Measurements from ENCODE around the gene TP53AIP1. TPM values are rescaled to one million over a fixed set of nuclear protein-coding genes. Genes with fewer than 3 reads are reported as not detected.

Gene TP53AIP1
- total and polyA plus RNA-seq, 7 donors, result 0.16 to 0.55 TPM; not detected in 5

DNA sequence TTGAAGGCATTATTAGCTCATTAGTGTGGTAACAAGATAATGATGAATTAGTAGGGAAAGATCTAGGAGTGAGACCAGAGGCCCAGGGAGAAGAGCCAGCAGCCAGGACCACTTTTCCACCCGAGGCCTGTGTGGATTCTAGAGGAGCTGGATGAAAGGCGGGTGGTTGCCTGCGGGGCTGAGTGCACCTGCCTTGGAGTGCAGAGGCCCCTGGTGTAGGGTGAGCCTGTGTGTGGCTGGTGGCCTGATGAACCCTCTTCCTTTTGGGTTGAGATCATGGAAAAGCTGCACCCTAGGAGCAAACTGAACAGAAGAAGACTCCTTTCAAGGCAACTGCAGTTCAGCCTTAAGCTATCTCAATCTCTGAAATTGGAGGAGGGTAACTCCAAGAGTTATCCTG, 5.9 kb upstream of the TP53AIP1 start:
- H3K4me1 ChIP-seq, result no peaks in the 10 kb centered on the region
- H3K27ac ChIP-seq, result no peak overlapping the region
- 65 to 76% methylated on average over 3 of the region's 3 CpGs for WGBS, 2 donors
- no peak overlapping the region for H3K4me3 ChIP-seq
- intact Hi-C loops (cut with DNase I), result no loop called here
- no peaks in the 10 kb centered on the region for H3K27me3 ChIP-seq
- TF ChIP-seq, protein P1, sequence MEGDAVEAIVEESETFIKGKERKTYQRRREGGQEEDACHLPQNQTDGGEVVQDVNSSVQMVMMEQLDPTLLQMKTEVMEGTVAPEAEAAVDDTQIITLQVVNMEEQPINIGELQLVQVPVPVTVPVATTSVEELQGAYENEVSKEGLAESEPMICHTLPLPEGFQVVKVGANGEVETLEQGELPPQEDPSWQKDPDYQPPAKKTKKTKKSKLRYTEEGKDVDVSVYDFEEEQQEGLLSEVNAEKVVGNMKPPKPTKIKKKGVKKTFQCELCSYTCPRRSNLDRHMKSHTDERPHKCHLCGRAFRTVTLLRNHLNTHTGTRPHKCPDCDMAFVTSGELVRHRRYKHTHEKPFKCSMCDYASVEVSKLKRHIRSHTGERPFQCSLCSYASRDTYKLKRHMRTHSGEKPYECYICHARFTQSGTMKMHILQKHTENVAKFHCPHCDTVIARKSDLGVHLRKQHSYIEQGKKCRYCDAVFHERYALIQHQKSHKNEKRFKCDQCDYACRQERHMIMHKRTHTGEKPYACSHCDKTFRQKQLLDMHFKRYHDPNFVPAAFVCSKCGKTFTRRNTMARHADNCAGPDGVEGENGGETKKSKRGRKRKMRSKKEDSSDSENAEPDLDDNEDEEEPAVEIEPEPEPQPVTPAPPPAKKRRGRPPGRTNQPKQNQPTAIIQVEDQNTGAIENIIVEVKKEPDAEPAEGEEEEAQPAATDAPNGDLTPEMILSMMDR (IDR thresholded peaks at IDR 0.05), result no peak
- TF ChIP-seq EP300 (IDR thresholded peaks at IDR 0.05), result no peak
- TF ChIP-seq POLR2AphosphoS5 (IDR thresholded peaks at IDR 0.05), result no peak
- TF ChIP-seq POLR2A (IDR thresholded peaks at IDR 0.05), result no peak
- H3K9me3 ChIP-seq, result no peaks in the 10 kb centered on the region
- no peaks in the 10 kb centered on the region for H3K36me3 ChIP-seq
- no peak for DNase-seq

DNA sequence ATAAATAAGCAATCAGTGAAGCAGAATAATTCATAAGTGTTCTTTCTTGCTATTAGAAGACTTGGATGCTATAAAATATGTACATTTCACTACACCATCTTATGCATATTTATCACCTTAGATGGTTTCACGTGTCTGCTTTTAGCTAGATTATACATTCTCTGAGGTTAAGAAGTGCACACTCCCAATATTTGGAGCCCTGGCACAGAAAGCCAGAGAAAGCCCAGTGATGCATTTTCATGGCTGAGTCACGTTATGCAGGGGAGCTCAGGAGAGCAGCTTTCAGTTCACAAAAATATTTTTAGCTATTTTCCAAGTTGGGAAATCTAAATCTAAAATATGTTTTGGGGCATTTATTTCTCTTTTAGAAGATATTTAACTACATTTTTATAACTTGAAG, 5.1 kb upstream of the TP53AIP1 start:
- Histone ChIP-seq H3K27ac (no peak overlapping the region), H3K9me3 (no peaks in the 10 kb centered on the region), H3K4me3 (no peak overlapping the region), H3K27me3 (no peaks in the 10 kb centered on the region), H3K4me1 (no peaks in the 10 kb centered on the region), H3K36me3 (no peaks in the 10 kb centered on the region)
- DNase-seq, result no peak
- WGBS, 2 donors, result 86 to 90% methylated on average over 2 of the region's 2 CpGs
- no peak for TF ChIP-seq POLR2A (IDR thresholded peaks at IDR 0.05)
- no peak for TF ChIP-seq POLR2AphosphoS5 (IDR thresholded peaks at IDR 0.05)
- TF ChIP-seq, protein P1 (IDR thresholded peaks at IDR 0.05), result no peak
- TF ChIP-seq EP300 (IDR thresholded peaks at IDR 0.05), result no peak
- intact Hi-C loops (cut with DNase I), result no loop called here

DNA sequence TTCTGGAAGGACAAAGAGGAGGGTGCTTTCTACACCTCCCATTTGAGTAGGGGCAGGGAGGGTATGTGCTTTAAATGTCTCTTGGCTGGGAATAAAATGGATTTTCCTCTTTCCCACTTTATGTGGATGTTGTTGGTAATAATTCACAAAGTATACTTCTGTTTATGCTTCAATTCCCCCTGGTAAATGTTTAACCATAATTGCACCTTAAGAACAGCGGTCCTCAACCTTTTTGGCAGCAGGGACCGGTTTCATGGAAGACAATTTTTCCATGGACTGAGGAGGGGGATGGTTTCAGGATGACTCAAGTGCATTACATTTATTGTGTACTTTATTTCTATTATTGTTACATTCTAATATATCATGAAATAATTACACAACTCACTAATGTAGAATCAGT, 4.0 kb upstream of the TP53AIP1 start:
- no peak for TF ChIP-seq EP300 (IDR thresholded peaks at IDR 0.05)
- no peak for TF ChIP-seq POLR2A (IDR thresholded peaks at IDR 0.05)
- TF ChIP-seq, protein P1 (IDR thresholded peaks at IDR 0.05), result no peak
- TF ChIP-seq POLR2AphosphoS5 (IDR thresholded peaks at IDR 0.05), result no peak
- no peak for DNase-seq
- intact Hi-C loops (cut with DNase I), result no loop called here
- Histone ChIP-seq H3K4me1 (no peaks in the 10 kb centered on the region), H3K27ac (no peak overlapping the region), H3K36me3 (no peaks in the 10 kb centered on the region), H3K27me3 (no peaks in the 10 kb centered on the region), H3K4me3 (no peak overlapping the region), H3K9me3 (no peaks in the 10 kb centered on the region)
- 19 to 70% methylated on average over 2 of the region's 2 CpGs for WGBS, 2 donors

DNA sequence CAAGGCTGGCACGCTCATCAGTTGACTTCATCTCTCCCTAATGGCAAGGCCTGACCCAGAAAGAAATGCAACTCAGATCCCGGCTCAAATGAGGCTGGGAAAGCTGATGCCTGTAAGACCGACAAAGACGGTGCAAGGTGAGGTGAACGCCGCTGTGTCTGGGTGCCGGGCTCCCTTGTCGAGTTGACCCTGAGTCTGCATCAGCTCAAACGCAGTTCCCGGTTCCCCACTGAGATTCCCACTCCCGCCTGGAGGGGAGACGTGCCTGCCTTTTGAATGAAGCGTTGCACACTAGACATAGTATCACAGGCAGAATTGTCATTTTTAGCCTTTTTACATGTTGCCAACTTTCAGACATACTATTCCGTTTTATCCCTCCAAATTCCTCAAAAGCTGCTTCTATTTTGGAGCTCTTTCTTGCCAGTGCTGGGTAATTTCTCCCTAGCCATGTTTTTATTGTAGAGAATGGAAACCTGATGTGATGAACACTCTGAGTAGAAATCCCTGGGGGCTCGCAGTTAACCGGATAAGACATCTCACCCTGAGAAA, 831 bp upstream of the TP53AIP1 start:
- 90 to 94% methylated on average over 16 of the region's 16 CpGs for WGBS, 2 donors
- Histone ChIP-seq H3K27me3 (no peaks in the 10 kb centered on the region), H3K4me1 (no peaks in the 10 kb centered on the region), H3K9me3 (no peaks in the 10 kb centered on the region), H3K4me3 (no peak overlapping the region), H3K27ac (no peak overlapping the region), H3K36me3 (no peaks in the 10 kb centered on the region)
- DNase-seq, result no peak
- intact Hi-C loops (cut with DNase I), result no loop called here
- TF ChIP-seq POLR2AphosphoS5 (IDR thresholded peaks at IDR 0.05), result no peak
- TF ChIP-seq EP300 (IDR thresholded peaks at IDR 0.05), result no peak

DNA sequence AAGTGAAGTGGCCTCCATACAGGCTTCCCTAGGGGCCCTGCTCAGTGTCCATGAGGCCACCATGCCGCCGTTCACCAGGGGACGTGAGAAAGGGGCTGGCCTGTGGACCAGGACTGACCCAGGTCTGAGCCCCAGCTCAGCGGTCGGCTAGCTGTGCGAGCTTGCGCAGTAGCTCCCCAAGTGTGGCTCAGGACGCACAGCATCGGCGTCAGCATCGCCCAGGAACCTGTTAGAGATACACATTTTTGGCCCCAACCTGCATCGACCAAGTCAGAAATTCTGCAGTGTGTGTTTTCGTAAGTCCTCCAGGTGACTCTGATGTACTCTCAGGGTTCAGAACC, 429 bp downstream of the TP53AIP1 start:
- DNase-seq, result no peak
- WGBS, 2 donors, result 95 to 97% methylated on average over 13 of the region's 13 CpGs
- H3K9me3 ChIP-seq, result no peaks in the 10 kb centered on the region
- H3K4me1 ChIP-seq, result no peaks in the 10 kb centered on the region
- H3K27me3 ChIP-seq, result no peaks in the 10 kb centered on the region
- intact Hi-C loops (cut with DNase I), result no loop called here
- H3K27ac ChIP-seq, result no peak overlapping the region
- no peaks in the 10 kb centered on the region for H3K36me3 ChIP-seq
- TF ChIP-seq, protein P1 (IDR thresholded peaks at IDR 0.05), result no peak
- TF ChIP-seq POLR2A (IDR thresholded peaks at IDR 0.05) (no peak), POLR2AphosphoS5 (IDR thresholded peaks at IDR 0.05) (no peak), EP300 (IDR thresholded peaks at IDR 0.05) (no peak)
- H3K4me3 ChIP-seq, result no peak overlapping the region

All from sigmoid colon (tissue), 7 donors.